ENCODE measurements around the gene CIDEB. TPM values are rescaled to one million over a fixed set of nuclear protein-coding genes. Genes with fewer than 3 reads are reported as not detected.

CIDEB gene
- total and polyA plus RNA-seq, 8 donors = 6.3 to 15.0 (median 9.6) TPM

- ATAC-seq (no peak), FAIRE-seq (no peak), DNase-seq (no peak)
- H3K4me1 ChIP-seq = peaks cover 0 to under 1% (median 0%) of the 10 kb centered on the region in 3 donors
- TF ChIP-seq, protein P1, sequence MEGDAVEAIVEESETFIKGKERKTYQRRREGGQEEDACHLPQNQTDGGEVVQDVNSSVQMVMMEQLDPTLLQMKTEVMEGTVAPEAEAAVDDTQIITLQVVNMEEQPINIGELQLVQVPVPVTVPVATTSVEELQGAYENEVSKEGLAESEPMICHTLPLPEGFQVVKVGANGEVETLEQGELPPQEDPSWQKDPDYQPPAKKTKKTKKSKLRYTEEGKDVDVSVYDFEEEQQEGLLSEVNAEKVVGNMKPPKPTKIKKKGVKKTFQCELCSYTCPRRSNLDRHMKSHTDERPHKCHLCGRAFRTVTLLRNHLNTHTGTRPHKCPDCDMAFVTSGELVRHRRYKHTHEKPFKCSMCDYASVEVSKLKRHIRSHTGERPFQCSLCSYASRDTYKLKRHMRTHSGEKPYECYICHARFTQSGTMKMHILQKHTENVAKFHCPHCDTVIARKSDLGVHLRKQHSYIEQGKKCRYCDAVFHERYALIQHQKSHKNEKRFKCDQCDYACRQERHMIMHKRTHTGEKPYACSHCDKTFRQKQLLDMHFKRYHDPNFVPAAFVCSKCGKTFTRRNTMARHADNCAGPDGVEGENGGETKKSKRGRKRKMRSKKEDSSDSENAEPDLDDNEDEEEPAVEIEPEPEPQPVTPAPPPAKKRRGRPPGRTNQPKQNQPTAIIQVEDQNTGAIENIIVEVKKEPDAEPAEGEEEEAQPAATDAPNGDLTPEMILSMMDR (IDR thresholded peaks at IDR 0.05) = no peak
- WGBS, 2 donors = 86 to 94% methylated on average over 3 of the region's 3 CpGs
- no peaks in the 10 kb centered on the region for H3K9me3 ChIP-seq
- no peaks in the 10 kb centered on the region for H3K27me3 ChIP-seq
- no peak overlapping the region for H3K4me3 ChIP-seq
- intact Hi-C loops (cut with DNase I) = no loop called here
- no peak overlapping the region for H3K27ac ChIP-seq
- peaks cover 0 to 34% (median 8%) of the 10 kb centered on the region in 3 donors for H3K36me3 ChIP-seq
These were observed 16.2 kb downstream of the CIDEB start for GRCh38 chr14:24291446-24292117.

DNA sequence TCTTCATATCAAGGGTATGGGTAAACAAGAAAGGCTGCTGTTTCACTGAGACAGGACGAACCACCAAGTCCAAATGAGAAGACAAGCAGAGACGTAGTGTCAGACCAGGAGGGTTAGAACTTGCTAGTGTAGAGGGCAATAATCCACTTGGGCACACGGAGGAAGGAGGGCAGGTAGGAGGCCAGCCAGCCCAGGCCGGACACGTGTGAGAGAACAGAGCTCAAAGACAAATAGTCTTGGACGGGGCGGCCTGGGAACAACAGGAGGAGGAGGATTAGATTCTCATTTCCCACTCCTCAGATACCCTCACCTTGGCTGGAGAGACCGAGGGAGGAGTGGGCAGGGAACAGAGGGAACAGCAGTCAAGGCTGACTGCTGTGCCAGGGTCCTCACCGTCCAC is 17.0 kb downstream of the CIDEB start:
- H3K4me1 ChIP-seq = no peaks in the 10 kb centered on the region
- intact Hi-C loops (cut with DNase I) = no loop called here
- no peaks in the 10 kb centered on the region for H3K9me3 ChIP-seq
- no peak overlapping the region for H3K4me3 ChIP-seq
- ATAC-seq (no peak), FAIRE-seq (no peak), DNase-seq (peak in 1 of 6 donors; percentile 14)
- TF ChIP-seq, protein P1 (IDR thresholded peaks at IDR 0.05) = no peak
- 80 to 81% methylated on average over 9 of the region's 9 CpGs for WGBS, 2 donors
- H3K27me3 ChIP-seq = no peaks in the 10 kb centered on the region
- H3K36me3 ChIP-seq = peaks cover 0 to 30% (median 4%) of the 10 kb centered on the region in 3 donors
- H3K27ac ChIP-seq = no peak overlapping the region

DNA sequence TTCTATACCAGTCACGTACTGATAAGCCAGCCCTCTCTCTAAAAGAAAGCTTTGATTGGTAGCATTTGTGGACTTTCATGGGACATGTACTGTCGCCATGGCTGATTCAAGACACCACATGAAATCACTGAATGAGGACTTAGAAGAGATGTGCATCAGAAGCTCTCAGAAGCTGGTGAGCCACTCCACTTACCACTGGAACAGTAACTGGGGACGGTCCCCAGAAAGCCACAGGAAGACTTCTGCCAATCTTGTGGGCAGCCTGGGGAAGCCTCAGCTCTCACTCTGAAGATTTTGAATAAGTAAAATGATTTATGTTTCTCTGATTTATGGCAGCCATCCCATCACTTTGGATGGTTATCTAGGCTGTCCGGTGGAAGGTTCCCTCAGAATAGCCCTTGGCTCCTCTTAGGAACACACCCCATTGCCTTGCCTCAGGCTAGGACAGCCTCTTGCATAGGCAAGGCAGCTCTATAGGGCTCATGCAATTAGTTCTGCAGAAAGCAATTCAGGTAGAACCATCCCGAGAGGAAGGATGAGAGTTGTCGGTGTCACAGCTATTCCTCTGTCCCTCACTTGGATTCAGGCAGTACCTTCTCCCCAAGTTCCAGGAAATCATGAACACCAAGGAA is 18.0 kb downstream of the CIDEB start:
- intact Hi-C loops (cut with DNase I) = no loop called here

DNA sequence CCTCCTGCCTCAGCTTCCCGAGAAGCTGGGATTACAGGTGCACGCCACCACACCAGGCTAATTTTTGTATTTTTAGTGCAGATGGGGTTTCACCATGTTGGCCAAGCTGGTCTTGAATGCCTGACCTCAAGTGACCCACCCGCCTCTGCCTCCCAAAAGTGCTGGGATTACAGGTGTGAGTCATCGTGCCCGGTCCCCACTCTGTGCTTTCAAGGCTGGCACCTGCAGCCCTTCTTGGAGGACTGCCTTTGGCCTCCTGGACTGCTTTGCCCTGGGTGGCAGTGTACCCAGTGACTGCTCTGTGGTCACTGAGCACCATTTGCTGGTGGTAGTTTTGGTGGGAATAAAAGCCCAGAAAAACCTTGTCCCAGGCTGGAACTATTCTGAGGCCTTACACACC is 20.8 kb downstream of the CIDEB start:
- Histone ChIP-seq H3K27me3 (no peaks in the 10 kb centered on the region), H3K4me1 (no peaks in the 10 kb centered on the region), H3K27ac (no peak overlapping the region), H3K9me3 (no peaks in the 10 kb centered on the region), H3K4me3 (no peak overlapping the region), H3K36me3 (peaks cover 0 to 12% (median 0%) of the 10 kb centered on the region in 3 donors)
- TF ChIP-seq, protein P1 (IDR thresholded peaks at IDR 0.05) = no peak
- intact Hi-C loops (cut with DNase I) = no loop called here
- FAIRE-seq (no peak), DNase-seq (peak in 1 of 6 donors; percentile 32), ATAC-seq (no peak)
- 90 to 93% methylated on average over 5 of the region's 5 CpGs for WGBS, 2 donors

More for the DNA sequence above, 18.0 kb downstream of the CIDEB start:
- no peaks in the 10 kb centered on the region for H3K4me1 ChIP-seq
- DNase-seq (no peak), FAIRE-seq (no peak), ATAC-seq (no peak)
- TF ChIP-seq, protein P1 (IDR thresholded peaks at IDR 0.05) = no peak
- H3K4me3 ChIP-seq = no peak overlapping the region
- WGBS, 2 donors = 77 to 81% methylated on average over 6 of the region's 6 CpGs
- no peaks in the 10 kb centered on the region for H3K9me3 ChIP-seq
- no peak overlapping the region for H3K27ac ChIP-seq
- H3K27me3 ChIP-seq = no peaks in the 10 kb centered on the region
- peaks cover 0 to 23% (median 0%) of the 10 kb centered on the region in 3 donors for H3K36me3 ChIP-seq

DNA sequence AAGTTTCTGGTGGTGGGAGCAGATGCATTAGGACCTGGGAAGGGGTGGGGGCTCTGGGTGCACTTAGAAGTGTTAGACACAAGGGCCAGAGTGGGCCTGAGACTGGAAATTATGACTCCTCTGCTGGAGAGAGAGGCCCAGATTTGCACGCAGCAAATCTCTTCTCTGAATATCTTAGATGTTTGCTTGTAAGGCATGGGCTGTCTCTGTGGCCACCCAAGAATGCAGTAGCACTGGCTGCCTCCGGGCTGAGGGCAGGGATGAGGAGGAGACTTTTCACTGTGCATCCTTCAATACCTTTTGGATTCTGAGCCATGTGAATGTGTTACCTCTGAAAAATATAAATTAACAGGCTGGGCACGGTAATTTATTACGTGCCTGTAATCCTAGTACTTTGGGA is 22.4 kb downstream of the CIDEB start:
- DNase-seq (peak in 1 of 6 donors; percentile 9), ATAC-seq (no peak), FAIRE-seq (no peak)
- intact Hi-C loops (cut with DNase I) = no loop called here
- TF ChIP-seq, protein P1 (IDR thresholded peaks at IDR 0.05) = no peak
- peaks cover 0 to 10% (median 0%) of the 10 kb centered on the region in 3 donors for H3K36me3 ChIP-seq
- no peaks in the 10 kb centered on the region for H3K27me3 ChIP-seq
- no peaks in the 10 kb centered on the region for H3K9me3 ChIP-seq
- H3K4me1 ChIP-seq = no peaks in the 10 kb centered on the region
- WGBS, 2 donors = 70 to 76% methylated on average over 4 of the region's 4 CpGs
- no peak overlapping the region for H3K27ac ChIP-seq
- no peak overlapping the region for H3K4me3 ChIP-seq
